Right lobe of liver (tissue), 4 donors: Measurements from ENCODE around the gene DGKH.

ENCODE experiments used
- CTCF ChIP-seq, 4 donors: fragments of 200-600 bp in 3 of 4; fragments of 450-650 bp in 1 of 4; IDR thresholded peaks; one replicate each; pipeline versions ENCODE4 v1.5.1 to v1.8.0; 2016 to 2022; ENCODE audit warnings: antibody characterized with exemption in 4 of 4, mild to moderate bottlenecking in 2 of 4
- POLR2A ChIP-seq: fragments of 450-650 bp; IDR thresholded peaks from one replicate; pipeline ENCODE4 v1.6.1; 2017; ENCODE audit warnings: antibody characterized with exemption, mild to moderate bottlenecking
- donor health status: DM: no; HTN: no; CAD: no.
- donor health status: DM: no; HTN: no; CAD: no.
- donor health status: DM: no; HTN: yes; CAD: no.

GRCh38 chr13:42170029-42170428 lies 121.6 kb downstream of the DGKH start:
- TF ChIP-seq CTCF (IDR thresholded peaks at IDR 0.05) (no peak), POLR2A (no peak)
